H4 (cell line): ENCODE measurements around the gene TSHZ1. TPM values are rescaled to one million over a fixed set of nuclear protein-coding genes. Genes with fewer than 3 reads are reported as not detected.

Experiments
- DNase-seq: peaks from one replicate; pipeline ENCODE4 v3.0.0-alpha.2; 2015; ENCODE audit warnings: low spot score
- total RNA-seq: library from RNA; depleted of rRNA; stranded (reverse); fragments of >200 nt; shearing (Covaris generic); gene quantifications from 2 replicates; pipeline ENCODE4 v1.2.3, GENCODE V29; 2014; rRNA removed

The TSHZ1 gene, protein sequence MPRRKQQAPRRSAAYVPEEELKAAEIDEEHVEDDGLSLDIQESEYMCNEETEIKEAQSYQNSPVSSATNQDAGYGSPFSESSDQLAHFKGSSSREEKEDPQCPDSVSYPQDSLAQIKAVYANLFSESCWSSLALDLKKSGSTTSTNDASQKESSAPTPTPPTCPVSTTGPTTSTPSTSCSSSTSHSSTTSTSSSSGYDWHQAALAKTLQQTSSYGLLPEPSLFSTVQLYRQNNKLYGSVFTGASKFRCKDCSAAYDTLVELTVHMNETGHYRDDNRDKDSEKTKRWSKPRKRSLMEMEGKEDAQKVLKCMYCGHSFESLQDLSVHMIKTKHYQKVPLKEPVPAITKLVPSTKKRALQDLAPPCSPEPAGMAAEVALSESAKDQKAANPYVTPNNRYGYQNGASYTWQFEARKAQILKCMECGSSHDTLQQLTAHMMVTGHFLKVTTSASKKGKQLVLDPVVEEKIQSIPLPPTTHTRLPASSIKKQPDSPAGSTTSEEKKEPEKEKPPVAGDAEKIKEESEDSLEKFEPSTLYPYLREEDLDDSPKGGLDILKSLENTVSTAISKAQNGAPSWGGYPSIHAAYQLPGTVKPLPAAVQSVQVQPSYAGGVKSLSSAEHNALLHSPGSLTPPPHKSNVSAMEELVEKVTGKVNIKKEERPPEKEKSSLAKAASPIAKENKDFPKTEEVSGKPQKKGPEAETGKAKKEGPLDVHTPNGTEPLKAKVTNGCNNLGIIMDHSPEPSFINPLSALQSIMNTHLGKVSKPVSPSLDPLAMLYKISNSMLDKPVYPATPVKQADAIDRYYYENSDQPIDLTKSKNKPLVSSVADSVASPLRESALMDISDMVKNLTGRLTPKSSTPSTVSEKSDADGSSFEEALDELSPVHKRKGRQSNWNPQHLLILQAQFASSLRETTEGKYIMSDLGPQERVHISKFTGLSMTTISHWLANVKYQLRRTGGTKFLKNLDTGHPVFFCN (N-terminal part only)
- 4.8 and 8.9 TPM in 2 replicates for total RNA-seq

DNA sequence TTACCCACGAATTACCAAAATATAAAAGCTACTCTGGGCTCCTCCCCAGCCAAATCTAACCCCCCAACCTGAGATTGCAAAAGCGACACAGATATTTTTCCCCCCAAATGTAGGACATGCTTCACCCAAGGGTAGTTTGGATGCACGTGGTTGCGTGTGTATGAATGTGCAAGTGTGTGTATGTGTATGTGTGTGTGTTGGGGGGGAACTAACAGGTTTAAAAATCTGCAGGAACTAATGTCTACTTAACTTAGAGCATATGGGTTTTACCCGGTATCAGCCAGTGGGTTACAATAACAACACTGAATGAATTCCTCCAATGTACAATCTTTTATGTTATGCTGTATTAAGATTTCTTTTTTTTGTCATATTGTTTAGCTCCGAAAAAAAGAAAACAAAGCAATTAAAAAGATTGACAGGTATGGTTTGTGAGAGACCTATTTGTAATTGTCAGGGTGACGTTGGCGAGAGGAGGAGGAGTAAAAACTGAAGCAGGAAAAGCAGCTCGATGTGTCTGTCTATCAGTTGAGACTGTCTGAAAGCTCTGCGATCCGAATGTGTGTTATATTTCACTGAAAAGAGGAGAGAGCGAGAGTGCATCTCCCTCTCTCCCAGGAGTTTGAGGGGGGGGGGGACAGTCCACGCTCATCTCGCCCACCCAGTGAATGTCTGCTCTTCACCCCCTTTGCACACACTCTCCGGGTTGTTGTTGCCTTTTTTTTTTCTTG lies at the start of gene TSHZ1:
Gene TSHZ1, plus strand, starts transcription at position 524 of the 728 bp plus-strand sequence. CDS start 1,080 bp downstream, outside the sequence.
- DNase-seq: peak; percentile 92

DNA sequence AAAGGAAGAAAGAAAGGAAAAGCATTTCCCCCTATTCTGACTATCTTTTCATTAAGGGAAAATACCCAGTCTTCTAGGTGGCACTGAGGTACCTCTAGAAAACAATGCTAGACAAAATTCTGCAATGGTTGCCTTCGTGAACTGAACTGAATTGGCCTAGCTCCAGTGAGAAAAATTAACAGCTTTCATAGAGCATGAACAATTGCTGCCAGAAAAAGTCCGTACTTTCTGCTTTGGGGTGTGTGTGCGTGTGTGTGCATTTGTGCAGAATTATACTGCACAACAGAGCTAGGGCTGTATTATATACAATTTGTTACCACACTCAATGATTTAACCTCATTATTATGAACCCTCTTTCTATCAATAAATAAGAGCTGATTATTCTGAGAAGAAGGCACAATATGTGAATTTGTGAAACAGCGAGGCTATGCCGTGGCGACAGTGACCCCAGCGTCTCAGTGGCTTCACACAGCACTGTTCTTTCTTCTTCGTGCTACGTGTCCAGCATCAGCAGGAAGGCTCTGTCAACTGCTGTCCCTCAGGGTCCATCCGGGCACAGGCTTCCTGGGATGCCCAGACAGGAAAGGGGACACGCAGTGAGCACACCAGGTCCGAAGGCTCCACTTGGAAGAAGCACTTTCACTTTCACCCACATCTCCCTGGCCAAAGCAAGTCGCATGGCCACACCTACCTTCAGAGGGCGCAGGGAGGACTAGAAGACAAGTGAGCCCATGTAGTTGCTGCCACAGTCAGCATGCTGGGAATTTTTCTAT lies 49.2 kb upstream of the TSHZ1 start:
- peak; percentile 89 for DNase-seq

DNA sequence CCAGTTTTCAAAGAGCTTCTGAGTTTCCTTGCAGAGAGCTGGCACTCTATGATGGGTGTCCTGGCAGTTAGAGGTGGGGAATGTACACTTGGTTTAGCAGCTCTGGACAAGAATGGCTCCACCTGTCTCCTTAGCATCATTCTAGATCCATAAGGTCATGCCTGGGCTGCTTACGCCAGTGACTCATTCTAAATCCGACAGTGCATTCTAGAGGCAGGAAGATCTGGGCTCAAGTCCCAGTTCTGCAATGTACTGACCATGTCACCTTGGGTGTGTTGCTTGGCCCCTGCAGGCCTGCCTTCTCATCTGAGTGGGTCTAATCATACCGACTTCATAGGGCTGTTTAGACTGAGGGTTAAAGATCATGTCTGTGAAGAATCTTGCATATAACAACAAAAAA lies 48.1 kb upstream of the TSHZ1 start:
- no peak for DNase-seq

DNA sequence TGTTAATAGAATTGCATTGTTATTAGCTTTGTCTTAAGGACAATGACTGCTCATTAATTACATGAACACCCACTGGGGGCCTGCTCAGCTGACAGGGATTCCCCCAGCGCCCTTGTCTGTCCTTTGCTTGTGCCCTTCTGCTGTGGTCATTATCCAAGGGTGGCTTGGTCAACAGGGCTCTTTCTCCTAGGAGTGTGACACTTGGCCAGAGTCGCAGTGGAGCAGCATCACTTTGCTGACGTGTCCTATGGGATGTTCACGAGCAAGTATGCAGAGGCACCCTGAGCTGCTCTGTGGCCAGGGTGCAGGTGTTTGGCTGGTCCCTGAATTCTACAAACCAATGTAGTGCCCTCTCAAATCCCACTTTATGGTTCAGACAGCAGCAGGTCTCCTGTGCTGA lies 47.6 kb upstream of the TSHZ1 start:
- DNase-seq: no peak

DNA sequence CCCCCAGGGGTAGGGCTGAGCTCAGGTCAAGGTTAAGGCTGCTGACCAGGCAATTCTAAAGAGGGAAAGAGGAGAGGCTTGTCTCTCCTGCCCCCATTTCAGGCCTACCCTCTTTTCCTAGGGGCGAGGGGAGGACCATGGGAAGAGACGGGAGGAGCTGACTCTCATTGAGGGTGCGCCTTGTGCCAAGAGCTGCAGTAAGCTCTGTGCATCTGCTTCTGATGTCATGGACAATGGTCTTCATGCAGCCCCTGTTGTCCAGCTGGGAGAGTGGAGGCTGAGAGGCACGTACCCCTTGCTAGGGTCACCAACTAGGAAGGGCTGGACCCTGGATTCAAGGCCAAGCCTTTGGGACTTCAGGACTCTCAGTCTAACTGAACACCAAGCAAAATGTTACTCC lies 46.9 kb upstream of the TSHZ1 start:
- DNase-seq: no peak

DNA sequence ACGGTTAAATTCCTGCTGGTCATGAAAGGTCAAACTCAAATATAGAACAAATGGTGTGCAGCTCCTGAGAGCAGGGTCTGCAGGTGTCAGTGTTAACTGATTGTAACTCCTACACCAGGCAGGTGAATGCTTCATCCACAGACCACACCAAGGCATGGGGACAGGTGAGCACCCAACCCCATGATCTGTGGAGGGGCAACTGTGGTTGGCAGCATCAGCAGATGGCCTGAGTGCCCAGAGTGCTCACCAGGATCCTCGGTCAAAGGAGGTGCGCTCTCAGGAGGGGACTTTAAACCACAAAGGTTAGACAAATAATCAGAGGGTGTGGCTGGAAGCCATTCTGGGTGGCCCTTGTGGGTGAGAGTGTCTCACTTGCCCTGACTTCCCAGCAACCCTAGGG lies 46.1 kb upstream of the TSHZ1 start:
- DNase-seq: no peak

DNA sequence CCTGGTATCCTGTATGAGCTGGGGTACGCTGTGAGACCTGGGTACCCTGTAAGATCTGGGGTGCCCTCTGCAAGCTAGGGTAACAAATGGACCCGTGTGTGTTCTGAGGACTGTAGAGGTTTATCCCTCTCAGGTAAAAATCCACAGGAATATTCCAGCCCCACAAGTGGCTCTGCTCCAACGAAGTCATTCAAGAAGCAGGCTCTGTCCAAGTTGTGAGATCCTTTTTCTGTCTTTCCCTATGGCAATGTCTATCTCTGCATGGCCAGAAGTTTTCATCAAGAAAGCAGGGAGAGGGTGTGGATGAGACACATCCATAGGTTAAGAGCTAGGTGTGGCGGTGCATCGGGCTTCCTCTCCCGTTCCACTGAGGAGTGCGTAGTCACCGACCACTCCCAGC lies 44.7 kb upstream of the TSHZ1 start:
- DNase-seq: no peak

DNA sequence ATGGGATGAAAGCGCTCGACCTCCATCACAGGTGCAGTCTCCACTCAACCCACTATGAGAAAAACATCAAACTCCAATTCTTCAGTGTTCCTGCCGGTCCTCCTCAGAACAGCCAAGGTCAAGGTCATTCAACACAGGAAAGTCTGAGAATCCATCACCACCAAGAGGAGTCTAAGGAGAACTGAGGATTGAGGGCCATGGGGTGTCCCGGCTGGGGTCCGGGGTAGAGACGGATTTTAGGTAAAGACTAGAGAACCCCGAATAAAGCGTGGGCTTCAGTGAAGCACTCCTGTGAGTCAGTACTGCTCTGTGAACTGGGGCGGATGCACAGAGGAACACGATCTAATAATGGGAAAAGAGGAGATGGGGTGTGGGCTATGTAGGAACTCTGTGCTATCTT lies 43.5 kb upstream of the TSHZ1 start:
- no peak for DNase-seq

DNA sequence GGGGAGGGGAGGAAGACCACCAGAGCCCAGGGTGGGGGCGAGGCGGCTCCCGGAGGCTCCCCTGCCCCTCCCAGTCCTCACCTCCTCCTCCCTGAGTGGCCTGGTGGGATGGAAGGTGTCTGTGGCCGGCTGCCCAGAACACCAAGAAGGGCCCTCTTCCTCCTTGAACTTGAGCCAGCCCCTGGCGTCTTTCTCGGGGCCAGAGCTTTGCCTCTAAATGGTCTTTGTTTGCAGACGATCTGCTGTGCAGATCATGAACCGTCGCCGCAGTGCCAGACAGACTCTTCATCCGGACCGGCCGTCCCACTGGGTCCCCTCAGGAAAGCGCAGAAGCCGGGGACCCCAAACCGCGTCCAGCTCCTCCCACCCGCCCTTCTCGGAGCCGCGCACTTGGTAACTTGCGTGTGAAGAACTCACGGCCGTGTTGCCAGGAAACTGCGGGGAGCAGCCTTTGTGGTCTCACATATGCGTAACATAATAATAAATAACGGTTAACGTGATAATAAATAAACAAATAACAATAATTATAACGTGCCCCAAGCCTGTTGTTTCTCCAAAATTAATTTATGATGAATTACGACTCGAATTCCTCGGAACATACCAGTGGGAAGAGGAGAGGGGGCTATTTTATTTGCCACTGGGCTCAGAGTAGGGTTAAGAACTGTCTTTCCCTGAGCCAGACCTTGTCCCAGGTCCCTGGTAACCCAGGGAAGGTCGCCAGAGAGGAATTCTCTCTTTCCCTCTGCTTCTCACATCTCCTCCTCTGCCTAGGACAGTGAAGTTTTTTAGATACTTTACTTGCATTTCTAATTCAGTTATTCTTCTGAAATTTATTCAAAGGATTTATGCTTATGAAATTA lies 42.6 kb upstream of the TSHZ1 start:
- no peak for DNase-seq

DNA sequence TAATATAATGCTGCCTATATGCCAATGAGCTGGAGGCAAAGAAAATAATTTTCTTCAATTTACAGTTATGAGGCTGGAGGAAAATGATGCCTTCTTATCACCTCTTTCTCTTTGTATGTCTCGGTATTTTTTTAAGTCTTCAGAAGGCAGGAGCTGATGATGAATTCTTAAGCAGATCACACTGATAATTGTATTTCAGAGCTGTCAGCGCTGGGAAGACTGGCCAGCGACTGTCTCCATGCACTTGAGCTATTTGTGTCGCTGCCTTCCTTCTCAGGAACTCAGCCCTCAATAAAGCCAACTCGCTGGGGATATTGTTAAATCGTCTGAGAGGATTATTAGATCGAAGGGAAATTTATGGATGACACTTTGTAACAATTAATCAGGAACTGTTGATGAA lies 42.0 kb upstream of the TSHZ1 start:
- DNase-seq: no peak

DNA sequence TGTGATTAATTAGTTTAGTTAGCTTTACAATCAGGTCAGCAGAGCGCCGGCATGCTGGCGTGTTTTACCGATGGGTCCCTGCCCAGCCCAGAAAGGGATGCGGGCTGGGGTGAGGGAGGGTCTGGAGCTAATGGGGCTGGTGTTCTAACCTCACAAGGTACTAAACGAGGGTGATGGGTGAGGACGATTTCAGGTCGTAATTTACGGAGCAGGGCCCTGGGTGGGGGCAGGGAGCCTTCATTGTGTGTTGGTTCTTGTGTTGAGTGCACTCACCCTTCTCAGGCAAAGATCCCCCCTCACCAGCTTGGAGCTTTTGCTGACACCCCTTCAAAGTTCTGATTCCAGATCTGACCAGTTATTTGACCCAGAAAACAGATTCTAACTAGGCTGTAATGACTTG lies 41.2 kb upstream of the TSHZ1 start:
- no peak for DNase-seq

DNA sequence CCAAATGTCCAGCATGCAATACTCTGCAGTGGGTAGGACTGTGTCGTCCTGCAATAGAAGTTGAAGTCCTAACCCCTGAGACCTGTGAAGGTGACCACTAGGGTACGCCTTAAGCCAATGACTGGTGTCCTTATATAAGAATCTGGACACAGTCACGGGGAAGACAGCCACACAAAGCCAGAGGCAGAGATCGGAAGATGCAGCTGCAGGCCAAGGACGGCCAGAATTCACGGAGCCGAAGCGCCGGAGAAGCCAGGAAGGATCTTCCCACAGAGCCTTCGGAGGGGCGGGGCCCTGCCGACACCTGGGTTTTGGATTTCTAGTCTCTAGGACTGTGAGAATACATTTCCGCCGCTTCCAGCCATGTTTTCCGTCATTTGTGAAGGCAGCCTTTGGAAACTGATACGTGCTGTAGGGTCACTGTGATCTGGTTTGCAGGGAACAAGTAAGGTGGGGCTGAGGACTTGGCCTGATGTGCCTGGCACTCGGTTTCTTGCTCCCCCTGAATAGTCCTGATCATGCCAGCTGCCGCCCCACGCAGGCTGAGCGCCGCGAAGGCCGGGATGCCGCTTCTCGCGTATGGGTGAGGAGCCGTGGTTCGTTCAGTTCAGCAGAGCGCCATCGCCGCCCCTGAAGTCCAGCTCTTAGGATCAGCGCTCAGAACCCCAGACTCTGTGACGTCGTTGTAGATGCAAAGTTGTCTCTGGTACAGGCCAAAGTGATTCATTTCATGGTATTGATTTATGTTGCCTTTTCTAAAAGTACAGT lies 40.4 kb upstream of the TSHZ1 start:
- no peak for DNase-seq

DNA sequence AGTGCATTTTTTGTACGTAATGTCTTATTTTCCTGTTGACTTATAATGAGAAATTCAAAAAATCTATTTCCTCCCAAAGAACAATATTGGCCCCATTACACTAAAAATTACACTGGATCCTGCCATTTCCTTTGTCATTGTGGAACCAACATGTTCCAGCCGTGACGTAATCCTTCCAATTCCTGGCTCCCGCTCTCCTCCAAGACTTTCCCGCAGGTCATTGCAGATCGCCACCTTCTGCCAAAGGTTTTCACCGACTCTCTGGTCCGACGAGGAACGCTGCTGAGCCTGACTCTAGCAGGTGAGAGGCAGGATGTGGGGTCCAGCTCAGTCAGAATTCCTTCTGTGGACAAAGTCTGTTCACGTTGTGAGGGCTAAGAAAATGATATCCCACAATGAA lies 39.7 kb upstream of the TSHZ1 start:
- no peak for DNase-seq

DNA sequence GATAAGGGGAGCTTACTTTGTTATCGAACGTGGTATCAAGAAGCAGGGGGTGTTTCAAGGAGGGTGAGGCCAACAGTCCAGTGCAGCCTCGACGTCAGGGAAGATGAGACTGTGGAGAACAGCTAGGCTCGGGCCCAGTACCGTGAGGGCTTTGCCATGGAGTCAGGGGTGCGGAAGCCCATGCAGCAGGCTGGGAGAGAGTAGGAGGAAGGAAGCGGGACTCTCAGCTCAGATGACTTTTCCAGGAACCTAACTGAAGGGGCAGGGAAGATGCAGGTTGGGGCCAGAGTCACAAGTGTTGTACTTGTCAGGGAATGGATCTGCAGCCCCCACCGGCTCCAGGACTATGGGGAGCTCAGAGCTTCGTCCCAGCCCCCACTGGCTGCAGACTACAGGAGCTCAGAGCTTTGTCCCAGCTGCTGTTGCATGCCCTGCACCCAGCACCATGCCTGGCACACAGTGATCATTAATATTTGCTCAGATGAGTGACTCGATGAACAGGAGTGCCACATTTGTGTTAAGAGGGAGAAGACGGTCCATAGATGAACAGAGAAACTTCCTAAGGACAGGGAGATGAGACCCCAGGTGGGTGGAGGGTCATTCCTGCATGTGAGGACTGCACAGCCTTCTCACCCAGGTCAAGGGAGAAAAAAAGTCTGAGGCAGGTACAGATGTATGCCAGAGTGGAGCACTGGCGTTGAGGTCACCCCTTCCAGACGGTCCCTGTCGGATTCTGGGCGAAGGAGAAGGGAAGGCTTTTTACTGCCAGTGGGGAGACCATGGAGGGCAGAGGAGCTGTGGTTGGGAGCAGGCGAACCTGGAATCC lies 38.1 kb upstream of the TSHZ1 start:
- DNase-seq: no peak

DNA sequence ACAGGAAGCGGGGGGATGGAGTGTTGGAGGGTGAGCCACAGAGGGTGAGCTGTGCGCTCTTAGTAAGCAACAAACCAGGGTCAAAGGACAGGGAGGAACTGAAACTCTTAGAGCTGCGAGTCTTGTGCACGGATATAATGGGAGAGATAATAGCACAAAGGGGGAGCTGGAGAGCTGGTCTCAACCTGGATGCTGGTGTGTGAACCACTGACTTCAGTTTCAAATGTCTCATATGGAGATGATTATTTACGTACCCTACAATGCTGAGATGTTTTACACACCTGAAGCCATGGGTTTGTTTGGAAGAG lies 37.5 kb upstream of the TSHZ1 start:
- DNase-seq: no peak

DNA sequence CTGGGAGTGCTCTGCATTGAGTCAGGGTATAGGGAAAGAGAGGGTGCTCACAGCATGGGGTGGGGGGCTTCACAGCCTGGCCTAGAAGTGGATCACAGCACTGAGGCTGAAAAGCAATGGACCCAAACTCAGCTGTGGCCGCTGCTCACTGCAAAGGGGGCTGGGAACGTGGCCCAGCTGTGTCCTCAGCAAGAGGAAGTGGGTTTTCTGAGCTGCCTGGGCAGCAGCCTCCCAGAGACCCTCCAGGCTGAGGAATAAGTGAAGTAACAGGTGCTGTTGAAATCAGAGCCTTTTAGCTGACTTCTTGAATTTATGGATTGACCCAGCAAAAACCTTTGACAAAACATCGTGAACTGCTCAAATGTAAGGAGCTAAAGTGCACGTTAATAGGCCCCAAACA lies 36.9 kb upstream of the TSHZ1 start:
- no peak for DNase-seq

DNA sequence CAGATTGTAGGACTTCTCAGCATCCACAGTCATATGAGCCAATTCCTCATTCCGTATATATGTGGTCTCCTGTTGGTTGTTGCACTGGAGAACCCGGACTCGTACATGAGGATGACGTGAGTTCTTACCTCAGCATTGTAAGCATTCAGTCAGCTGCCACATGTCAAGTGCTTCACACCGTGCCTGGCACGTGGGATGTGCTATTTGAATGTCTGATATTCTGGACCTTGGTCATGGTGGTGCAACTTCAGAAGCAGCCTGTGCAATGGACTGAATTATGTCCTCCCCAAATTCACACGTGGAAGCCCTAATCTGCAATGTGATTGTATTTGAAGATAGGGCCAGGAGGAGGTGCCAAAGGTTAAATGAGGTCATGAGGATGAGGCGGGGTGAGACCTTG lies 33.7 kb upstream of the TSHZ1 start:
- DNase-seq: no peak

DNA sequence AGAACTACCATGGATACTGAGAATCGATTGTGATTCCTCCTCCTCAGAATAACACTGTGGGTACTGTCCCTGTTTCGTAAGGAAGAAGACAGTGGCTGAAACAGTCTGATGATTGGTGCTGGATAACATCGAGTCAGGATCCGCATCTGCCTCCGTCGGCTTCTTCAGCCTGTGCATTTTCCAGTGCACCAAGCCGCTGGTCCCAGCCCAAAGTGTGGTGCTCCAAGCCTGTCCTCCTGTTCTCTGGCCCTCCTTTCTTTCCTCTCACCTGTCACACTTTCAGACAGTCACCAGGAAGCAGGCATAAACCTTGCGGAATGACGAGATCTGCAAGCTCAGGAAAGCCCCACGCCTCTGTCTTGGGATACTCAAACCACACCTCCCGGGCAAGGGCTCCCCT lies 32.2 kb upstream of the TSHZ1 start:
- no peak for DNase-seq
